Mammary epithelial cell (primary cell): Measurements from ENCODE around the gene NES.

Experiments
- EZH2 ChIP-seq: IDR thresholded peaks from 2 replicates; pipeline ENCODE4 v1.6.1; 2012; ENCODE audit warnings: low read length, inconsistent platforms, borderline replicate concordance
- TF ChIP-seq, protein P1 (sequence below), 2 donors: IDR thresholded peaks in 1 of 2; conservative IDR thresholded peaks in 1 of 2; 2 replicates each; pipeline ENCODE4 v1.5.1; 2011 to 2012; ENCODE audit warnings: inconsistent platforms in 2 of 2, low read length in 2 of 2, mild to moderate bottlenecking in 2 of 2, control low read depth in 1 of 2, low read depth in 1 of 2; ENCODE audit not compliant: insufficient read depth in 1 of 2; ENCODE audit errors: extremely low read depth in 1 of 2

DNA sequence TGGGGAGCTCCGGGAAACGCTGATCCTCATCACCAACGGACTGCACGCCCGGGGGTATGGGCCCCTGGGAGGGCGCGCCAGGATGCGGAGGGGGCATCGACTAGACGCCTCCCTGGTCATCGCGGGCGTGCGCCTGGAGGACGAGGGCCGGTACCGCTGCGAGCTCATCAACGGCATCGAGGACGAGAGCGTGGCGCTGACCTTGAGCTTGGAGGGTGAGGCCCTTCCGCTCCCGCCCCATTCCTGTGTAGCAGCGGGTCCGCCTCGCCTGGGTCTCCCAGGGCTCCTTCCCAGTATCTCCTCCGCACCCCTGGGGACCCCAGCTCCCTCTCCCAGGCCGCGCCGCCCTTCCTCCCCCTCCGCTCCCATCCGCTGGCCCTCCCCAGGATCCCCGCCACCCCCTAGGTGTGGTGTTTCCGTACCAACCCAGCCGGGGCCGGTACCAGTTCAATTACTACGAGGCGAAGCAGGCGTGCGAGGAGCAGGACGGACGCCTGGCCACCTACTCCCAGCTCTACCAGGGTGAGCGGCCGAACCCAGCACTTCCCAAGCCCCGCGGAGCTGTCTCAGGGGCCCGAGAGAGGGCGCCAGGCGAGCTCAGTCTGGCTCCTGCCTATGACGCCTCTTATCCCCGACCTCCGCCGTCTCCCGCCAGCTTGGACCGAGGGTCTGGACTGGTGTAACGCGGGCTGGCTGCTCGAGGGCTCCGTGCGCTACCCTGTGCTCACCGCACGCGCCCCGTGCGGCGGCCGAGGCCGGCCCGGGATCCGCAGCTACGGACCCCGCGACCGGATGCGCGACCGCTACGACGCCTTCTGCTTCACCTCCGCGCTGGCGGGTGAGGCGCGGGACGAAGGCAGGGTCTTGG lies 53.0 kb downstream of the NES start:
- TF ChIP-seq, protein P1, sequence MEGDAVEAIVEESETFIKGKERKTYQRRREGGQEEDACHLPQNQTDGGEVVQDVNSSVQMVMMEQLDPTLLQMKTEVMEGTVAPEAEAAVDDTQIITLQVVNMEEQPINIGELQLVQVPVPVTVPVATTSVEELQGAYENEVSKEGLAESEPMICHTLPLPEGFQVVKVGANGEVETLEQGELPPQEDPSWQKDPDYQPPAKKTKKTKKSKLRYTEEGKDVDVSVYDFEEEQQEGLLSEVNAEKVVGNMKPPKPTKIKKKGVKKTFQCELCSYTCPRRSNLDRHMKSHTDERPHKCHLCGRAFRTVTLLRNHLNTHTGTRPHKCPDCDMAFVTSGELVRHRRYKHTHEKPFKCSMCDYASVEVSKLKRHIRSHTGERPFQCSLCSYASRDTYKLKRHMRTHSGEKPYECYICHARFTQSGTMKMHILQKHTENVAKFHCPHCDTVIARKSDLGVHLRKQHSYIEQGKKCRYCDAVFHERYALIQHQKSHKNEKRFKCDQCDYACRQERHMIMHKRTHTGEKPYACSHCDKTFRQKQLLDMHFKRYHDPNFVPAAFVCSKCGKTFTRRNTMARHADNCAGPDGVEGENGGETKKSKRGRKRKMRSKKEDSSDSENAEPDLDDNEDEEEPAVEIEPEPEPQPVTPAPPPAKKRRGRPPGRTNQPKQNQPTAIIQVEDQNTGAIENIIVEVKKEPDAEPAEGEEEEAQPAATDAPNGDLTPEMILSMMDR (conservative IDR thresholded peaks at IDR 0.05 in 1 of 2, IDR thresholded peaks at IDR 0.05 in 1 of 2; ENCODE audit: extremely low read depth in 1 of 2, insufficient read depth in 1 of 2, low read depth in 1 of 2, low read length in 2 of 2) = peak; percentile 24 to 52
- TF ChIP-seq EZH2 = peak; percentile 71
